Suprapubic skin (tissue), 4 donors: ENCODE data around the gene CEP41. TPM values are rescaled to one million over a fixed set of nuclear protein-coding genes. Genes with fewer than 3 reads are reported as not detected.

ENCODE experiments used
- DNase-seq, 2 donors: peaks; one replicate each; pipeline ENCODE4 v3.0.0-alpha.2; 2019; ENCODE audit warnings: low spot score in 2 of 2
- H3K27ac ChIP-seq: fragments of 200-600 bp; sonication (generic); one replicate; pipeline ENCODE4 v1.5.1; 2019
- H3K27me3 ChIP-seq: fragments of 200-600 bp; sonication (generic); one replicate; pipeline ENCODE4 v1.5.1; 2019
- H3K36me3 ChIP-seq: fragments of 200-600 bp; sonication (generic); one replicate; pipeline ENCODE4 v1.5.1; 2019
- H3K4me1 ChIP-seq: fragments of 200-600 bp; sonication (generic); one replicate; pipeline ENCODE4 v1.5.1; 2019
- H3K4me3 ChIP-seq: fragments of 200-600 bp; sonication (generic); one replicate; pipeline ENCODE4 v1.5.1; 2019; ENCODE audit warnings: mild to moderate bottlenecking
- H3K9me3 ChIP-seq: fragments of 200-600 bp; sonication (generic); one replicate; pipeline ENCODE4 v1.5.1; 2019
- CTCF ChIP-seq, 2 donors: fragments of 200-600 bp in 1 of 2; fragments of 450-650 bp in 1 of 2; sonication (generic) in 1 of 2; IDR thresholded peaks; one replicate each; pipeline ENCODE4 v1.5.1; 2016 to 2019; ENCODE audit warnings: antibody characterized with exemption in 2 of 2, mild to moderate bottlenecking in 1 of 2, moderate library complexity in 1 of 2
- EP300 ChIP-seq: sonication (generic); formaldehyde crosslinking; IDR thresholded peaks from one replicate; pipeline ENCODE4 v1.6.1; 2017; ENCODE audit warnings: antibody characterized with exemption
- POLR2A ChIP-seq, 2 donors: fragments of 450-650 bp; IDR thresholded peaks; one replicate each; pipeline ENCODE4 v1.6.1; 2017; ENCODE audit warnings: antibody characterized with exemption in 2 of 2, mild to moderate bottlenecking in 2 of 2, moderate library complexity in 2 of 2
- POLR2AphosphoS5 ChIP-seq, 3 donors: sonication (generic); formaldehyde crosslinking; IDR thresholded peaks; one replicate each; pipeline ENCODE4 v1.6.1; 2017; ENCODE audit warnings: antibody characterized with exemption in 3 of 3
- WGBS: methylation state at CpG from one replicate; pipeline ENCODE4 v1.1.5; 2018; 5-methylcytosine and 5-hydroxymethylcytosine counted together
- total RNA-seq, 4 donors: library from RNA; depleted of rRNA; stranded (reverse); fragments of >200 nt; gene quantifications; one replicate each; pipeline ENCODE4 v1.1.0, GENCODE V29; 2016

Gene CEP41
- total RNA-seq, 4 donors from 2014 or later, result 1.1 to 4.6 (median 4.2) TPM

- Histone ChIP-seq H3K4me3 (no peak overlapping the region), H3K9me3 (no peaks in the 10 kb centered on the region), H3K27ac (no peak overlapping the region), H3K27me3 (no peaks in the 10 kb centered on the region), H3K36me3 (no peaks in the 10 kb centered on the region), H3K4me1 (peaks cover 23% of the 10 kb centered on the region)
- DNase-seq, result no peak
- no peak for TF ChIP-seq POLR2A (IDR thresholded peaks at IDR 0.05)
- TF ChIP-seq CTCF (IDR thresholded peaks at IDR 0.05), result no peak
- no peak for TF ChIP-seq EP300
- TF ChIP-seq POLR2AphosphoS5 (IDR thresholded peaks at IDR 0.05), result no peak
- 90% methylated on average over 1 of the region's 1 CpG for WGBS
Measured at GRCh38 chr7:130433301-130433700, 7.5 kb downstream of the CEP41 start.

DNA sequence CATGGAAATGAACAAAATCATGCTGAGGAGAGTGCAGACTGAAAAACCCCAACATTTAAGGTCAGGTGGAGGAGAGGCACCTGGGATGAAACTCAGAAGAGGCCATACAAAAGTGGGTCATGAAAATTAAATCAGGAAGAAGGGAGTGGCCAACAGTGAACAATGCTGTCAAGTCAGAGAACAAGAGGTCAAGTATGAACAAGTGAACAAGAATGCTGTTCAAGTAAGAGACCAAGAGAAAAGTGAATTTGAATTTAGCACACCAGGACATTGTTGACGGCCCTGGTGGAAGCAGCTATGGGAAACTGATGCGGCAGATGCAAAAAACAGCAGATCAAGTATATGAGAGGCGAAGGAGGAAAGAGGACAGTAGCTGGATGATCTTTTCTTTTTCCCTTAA, 7.9 kb downstream of the CEP41 start:
- WGBS, result 79% methylated on average over 3 of the region's 3 CpGs
- TF ChIP-seq EP300 (no peak), CTCF (IDR thresholded peaks at IDR 0.05) (no peak), POLR2A (IDR thresholded peaks at IDR 0.05) (no peak), POLR2AphosphoS5 (IDR thresholded peaks at IDR 0.05) (no peak)

DNA sequence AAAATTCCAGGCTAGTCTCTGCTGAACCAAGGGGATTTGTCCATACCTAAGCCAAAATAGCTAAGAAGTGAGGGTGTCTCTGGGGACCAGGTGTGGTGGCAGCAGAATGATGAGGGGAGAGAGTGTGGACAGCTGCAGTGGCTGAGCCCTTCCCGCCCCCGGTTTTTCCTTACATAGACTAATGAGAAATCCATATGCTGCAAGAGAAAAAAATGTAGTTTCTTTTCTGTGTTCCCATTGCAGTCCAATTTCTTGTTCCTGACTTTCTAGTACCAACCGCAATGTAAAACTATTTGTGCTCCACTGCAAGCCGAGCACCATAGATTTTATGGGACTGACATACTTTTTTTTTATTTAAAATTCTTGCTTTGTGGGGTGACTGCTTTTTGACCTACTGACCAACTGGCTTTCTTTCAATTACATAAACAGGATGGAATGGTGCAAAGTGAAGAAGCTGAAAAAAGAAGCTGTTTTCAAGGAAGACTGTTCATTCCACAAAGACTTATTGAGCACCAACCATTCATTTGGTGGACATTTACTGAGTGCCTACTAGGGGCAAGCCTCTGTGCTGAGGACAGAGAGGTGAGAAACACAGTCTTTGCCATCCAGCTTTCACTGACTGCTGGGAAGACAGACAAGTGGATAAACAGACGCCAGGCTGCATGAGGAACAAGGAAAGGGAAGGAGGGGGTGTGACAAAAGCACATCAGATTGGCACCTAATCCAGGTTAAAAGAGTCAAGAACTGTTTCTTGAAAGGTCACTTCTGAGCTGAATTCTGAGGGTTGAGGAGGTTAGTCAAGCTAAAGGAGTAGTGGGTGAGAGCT, 9.8 kb downstream of the CEP41 start:
- 50% methylated on average over 5 of the region's 5 CpGs for WGBS

More for the DNA sequence above, 7.9 kb downstream of the CEP41 start:
- no peaks in the 10 kb centered on the region for H3K9me3 ChIP-seq
- H3K27me3 ChIP-seq, result no peaks in the 10 kb centered on the region
- H3K4me1 ChIP-seq, result peaks cover 23% of the 10 kb centered on the region
- H3K27ac ChIP-seq, result no peak overlapping the region
- no peak for DNase-seq
- H3K36me3 ChIP-seq, result no peaks in the 10 kb centered on the region
- H3K4me3 ChIP-seq, result no peak overlapping the region

DNA sequence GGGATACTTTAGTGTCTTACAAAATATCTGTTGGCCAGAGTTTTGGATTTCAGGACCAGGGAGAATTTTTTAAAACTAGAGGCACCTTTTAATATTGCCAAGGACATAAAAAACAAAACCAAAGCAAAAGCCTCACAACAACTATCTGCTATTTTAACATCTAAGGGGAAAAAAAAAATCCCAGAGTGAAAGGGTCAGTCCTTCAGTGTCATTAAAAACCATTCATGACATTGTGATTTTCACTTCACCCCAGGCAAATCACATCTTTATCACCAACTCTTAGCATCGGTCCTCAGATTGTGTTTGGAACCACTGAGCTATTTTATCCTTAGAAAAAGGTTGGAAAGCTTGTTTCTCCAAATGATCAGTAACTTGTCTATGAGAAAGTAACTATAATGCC, 10.7 kb downstream of the CEP41 start:
- no peak overlapping the region for H3K4me3 ChIP-seq
- no peak for DNase-seq
- H3K36me3 ChIP-seq, result no peaks in the 10 kb centered on the region
- peaks cover 21% of the 10 kb centered on the region for H3K4me1 ChIP-seq
- TF ChIP-seq CTCF (IDR thresholded peaks at IDR 0.05) (no peak), POLR2A (IDR thresholded peaks at IDR 0.05) (no peak), EP300 (no peak), POLR2AphosphoS5 (IDR thresholded peaks at IDR 0.05) (no peak)
- H3K27me3 ChIP-seq, result no peaks in the 10 kb centered on the region
- WGBS, result 56% methylated on average over 1 of the region's 1 CpG
- H3K9me3 ChIP-seq, result no peaks in the 10 kb centered on the region
- H3K27ac ChIP-seq, result no peak overlapping the region

More for the DNA sequence above, 9.8 kb downstream of the CEP41 start:
- H3K36me3 ChIP-seq, result no peaks in the 10 kb centered on the region
- H3K27me3 ChIP-seq, result no peaks in the 10 kb centered on the region
- H3K9me3 ChIP-seq, result no peaks in the 10 kb centered on the region
- H3K4me3 ChIP-seq, result no peak overlapping the region
- DNase-seq, result no peak
- TF ChIP-seq CTCF (IDR thresholded peaks at IDR 0.05) (no peak), POLR2AphosphoS5 (IDR thresholded peaks at IDR 0.05) (no peak), EP300 (no peak), POLR2A (IDR thresholded peaks at IDR 0.05) (no peak)
- H3K4me1 ChIP-seq, result peaks cover 23% of the 10 kb centered on the region
- H3K27ac ChIP-seq, result no peak overlapping the region

DNA sequence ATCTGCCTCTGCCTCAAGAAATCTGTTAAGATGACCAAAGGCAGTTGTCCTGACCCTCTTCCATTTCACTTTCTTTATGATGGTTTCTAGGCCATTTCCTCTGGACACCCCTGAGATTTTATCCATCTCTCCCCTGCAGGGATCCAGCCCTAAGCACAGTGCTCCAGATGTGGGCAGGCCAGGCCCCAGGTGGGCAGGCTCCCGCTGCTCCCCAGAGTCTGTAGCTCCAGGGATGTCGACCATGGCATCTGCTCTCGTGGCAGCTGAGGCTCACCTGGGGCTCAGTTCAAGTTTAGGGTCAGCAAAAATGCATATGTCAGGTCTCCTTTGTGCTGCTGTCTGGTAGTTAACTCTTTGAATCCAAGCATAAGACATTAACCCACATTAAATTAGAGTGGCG, 11.8 kb downstream of the CEP41 start:
- whole genome bisulfite sequencing, result 88% methylated on average over 4 of the region's 4 CpGs
- Histone ChIP-seq H3K4me1 (peaks cover 21% of the 10 kb centered on the region), H3K27ac (no peak overlapping the region), H3K9me3 (no peaks in the 10 kb centered on the region), H3K4me3 (no peak overlapping the region), H3K27me3 (no peaks in the 10 kb centered on the region), H3K36me3 (no peaks in the 10 kb centered on the region)
- DNase-seq, result no peak
- TF ChIP-seq POLR2AphosphoS5 (IDR thresholded peaks at IDR 0.05) (no peak), POLR2A (IDR thresholded peaks at IDR 0.05) (no peak), EP300 (no peak), CTCF (IDR thresholded peaks at IDR 0.05) (no peak)
